HG03521 (cell line): Measurements from ENCODE around the gene PRMT2.

Experiments
- ATAC-seq: cut with Tn5 transposase; IDR thresholded peaks from one replicate; pipeline ENCODE4 v1.9.1; 2021; ENCODE audit warnings: mild to moderate bottlenecking, moderate library complexity; ENCODE audit not compliant: unreplicated experiment

The PRMT2 gene

GRCh38 chr21:46639489-46640386, 4.3 kb downstream of the PRMT2 start:
- no peak for ATAC-seq

GRCh38 chr21:46641656-46642055, 6.2 kb downstream of the PRMT2 start:
- no peak for ATAC-seq

DNA sequence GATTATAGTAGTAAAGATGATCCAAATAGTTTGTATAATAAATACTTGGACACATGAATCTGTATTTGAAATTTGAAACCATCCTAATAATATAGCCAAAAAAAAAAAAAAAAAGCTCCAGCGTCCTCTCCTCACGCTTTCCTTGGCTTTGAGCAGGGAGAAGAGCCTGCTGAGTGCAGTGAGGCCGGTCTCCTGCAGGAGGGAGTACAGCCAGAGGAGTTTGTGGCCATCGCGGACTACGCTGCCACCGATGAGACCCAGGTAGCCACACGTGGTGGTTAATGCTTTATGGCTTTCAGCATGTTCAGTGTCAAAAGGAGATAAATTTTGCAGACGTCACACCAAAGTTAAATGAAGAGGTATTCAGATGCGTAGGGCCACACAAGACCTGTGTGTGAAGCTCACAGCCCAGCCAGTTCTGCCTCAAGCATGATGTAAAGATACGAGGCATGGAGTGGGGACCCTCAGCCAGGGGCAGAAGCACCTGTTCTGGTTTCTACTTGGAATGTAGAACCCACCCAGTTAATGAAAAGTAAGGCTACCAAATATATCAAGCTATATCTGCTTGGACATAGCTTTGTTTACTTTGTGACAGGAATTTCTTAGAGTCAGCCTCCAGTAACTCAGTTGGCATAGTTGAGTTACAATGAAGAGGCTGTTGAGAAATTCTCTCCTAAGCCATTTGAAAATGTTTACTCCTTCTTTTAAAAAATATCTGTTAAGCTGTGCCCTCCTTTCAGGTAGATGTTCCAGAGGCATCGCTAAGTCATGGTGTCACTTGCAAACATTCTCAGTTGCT, 8.1 kb downstream of the PRMT2 start:
- ATAC-seq = no peak

DNA sequence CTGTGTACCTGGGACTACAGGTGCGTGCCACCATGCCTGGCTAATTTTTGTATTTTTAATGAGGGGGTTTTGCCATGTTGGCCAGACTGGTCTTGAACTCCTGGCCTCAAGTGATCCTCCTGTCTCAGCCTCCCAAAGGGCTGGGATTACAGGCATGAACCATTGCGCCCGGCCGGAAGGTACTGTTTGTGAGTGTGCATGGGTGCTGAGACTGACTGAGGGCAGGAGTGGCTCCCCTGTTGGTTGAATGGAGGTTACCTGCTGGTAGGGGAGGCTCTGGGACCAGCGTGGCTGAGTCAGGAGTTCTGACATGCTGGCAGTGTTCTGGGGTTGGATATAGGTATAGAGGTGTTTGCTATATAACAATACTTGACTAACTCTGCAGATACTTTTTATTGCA, 10.4 kb downstream of the PRMT2 start:
- ATAC-seq = no peak

DNA sequence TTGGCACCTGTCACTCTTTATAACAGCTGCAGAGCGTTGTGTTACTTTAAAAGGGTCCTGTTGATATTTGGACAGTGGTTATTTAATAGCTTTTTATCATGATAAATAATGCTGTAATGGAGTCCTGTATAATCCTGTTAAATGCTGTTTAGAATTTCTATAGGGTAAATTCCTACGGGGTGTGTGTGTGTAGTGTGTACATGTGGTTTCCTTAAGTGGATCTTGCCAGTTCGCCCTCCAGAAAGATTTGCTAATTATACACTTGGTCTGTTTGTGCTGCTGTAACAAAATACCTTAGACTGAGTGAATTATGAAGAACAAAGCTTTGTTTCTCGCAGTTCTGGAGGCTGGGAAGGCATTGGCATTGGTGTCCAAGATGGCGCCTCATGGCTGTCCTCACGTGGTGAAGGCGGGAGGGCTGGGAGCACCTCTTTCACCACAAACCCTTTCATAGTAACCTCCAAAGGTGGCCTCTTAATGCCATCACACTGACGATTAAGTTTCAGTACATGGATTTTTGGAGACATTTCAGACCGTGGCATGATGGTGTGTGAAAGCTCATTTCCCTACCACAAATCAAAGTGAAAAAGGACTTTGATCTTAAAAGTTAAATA, 11.2 kb downstream of the PRMT2 start:
- no peak for ATAC-seq

DNA sequence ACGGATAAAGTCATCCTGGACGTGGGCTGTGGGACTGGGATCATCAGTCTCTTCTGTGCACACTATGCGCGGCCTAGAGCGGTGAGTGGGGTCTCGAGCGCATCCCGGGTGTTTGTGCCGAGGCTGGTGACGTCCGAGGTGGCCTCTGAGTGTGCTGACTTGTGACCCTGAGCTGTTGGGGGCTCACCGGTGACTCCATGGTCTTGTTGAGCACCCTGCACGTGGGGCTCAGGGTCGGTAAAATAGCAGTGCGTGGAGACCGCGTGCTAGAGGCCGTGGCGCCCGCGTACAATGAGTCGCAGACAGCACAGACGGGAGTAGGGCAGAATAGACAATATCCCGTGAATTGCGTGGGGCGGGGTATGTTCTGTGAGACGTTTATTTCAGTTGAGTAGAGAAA, 13.1 kb downstream of the PRMT2 start:
- no peak for ATAC-seq

DNA sequence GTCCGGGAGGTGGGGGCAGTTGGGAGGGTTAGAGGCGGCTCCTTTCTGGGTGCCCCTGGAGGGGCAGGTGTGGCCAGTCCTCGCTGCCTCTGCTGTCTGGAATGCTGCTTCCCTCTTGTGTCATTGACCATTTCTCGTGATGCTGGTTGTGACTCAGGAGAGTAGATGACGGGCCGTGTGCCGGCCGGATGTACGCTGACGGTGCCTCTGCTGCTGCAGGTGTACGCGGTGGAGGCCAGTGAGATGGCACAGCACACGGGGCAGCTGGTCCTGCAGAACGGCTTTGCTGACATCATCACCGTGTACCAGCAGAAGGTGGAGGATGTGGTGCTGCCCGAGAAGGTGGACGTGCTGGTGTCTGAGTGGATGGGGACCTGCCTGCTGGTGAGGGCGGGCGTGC, 13.9 kb downstream of the PRMT2 start:
- no peak for ATAC-seq

DNA sequence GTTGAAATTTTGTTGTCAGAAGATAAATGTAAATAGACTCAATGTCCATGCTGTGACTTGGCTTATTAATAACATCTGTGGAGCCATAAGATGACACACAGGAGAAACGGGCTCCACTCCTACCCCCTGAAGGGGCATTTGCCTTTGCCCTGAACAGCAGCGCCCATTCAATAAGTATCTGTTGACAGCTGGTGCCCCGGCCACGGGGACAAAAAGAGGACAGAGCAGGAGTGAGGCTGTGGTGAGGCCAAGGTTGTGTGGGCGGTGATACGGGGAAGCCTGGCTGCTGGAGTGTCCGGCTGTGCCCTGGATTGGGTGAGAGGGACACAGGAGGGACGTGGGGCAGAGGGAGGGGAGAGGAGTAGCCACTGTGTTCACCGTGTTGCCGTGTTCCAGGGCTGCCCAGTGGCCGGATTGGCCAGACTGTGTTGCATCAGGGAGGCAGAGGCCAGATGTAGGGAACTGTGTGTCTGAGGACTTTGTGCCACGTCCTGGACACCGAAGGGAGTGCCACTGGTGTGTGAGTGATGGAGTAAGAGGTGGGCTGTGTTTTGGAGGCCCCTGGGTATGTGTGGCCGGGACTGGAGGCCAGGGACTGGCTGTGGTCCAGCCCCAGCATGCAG, 15.1 kb downstream of the PRMT2 start:
- ATAC-seq = no peak

DNA sequence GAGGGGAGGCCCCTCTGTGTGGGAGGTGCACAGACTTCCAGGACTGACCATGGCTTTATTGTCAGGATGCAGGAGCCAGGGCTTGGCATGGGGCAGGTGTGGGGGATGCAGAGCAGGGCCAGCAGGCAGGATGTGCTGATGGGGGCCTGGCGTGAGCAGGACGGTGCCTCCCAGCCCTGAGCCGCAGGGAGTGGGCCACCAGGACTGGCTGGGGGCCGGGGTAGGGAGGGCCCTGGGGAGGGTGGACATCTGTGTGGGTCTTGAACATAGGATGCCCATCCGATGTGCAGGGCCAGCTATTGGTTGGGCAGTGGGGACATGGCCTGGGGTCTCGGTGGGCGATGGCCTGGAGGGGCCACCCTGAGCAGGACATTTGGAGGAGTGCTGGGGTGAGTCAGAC, 15.6 kb downstream of the PRMT2 start:
- ATAC-seq = no peak

- no peak for ATAC-seq
Observed at GRCh38 chr21:46655230-46655629, 19.8 kb downstream of the PRMT2 start.

- ATAC-seq = no peak
Observed at GRCh38 chr21:46656820-46657219, 21.3 kb downstream of the PRMT2 start.

- ATAC-seq = no peak
Observed at GRCh38 chr21:46660505-46660904, 25.0 kb downstream of the PRMT2 start.

DNA sequence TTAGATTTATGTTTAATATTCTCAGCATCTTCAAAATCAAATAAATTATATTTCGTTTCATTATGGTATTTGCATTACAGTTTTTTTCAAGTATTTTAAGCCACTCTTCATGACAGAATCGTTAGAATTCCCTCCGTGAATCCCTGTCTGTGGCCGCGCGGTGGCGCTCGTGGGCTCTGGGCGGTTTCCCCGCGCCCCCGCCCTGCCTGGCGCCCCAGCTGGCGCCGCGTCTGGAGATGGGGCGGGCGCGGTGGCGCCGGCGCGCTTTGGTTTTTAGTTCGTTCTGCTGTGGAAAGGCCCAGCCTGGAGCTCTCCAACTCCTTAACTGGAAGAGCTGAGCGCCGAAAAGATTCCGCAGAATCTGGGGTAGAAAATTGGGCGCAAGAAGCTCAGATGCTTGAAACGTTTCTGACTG, 25.7 kb downstream of the PRMT2 start:
- ATAC-seq = no peak

DNA sequence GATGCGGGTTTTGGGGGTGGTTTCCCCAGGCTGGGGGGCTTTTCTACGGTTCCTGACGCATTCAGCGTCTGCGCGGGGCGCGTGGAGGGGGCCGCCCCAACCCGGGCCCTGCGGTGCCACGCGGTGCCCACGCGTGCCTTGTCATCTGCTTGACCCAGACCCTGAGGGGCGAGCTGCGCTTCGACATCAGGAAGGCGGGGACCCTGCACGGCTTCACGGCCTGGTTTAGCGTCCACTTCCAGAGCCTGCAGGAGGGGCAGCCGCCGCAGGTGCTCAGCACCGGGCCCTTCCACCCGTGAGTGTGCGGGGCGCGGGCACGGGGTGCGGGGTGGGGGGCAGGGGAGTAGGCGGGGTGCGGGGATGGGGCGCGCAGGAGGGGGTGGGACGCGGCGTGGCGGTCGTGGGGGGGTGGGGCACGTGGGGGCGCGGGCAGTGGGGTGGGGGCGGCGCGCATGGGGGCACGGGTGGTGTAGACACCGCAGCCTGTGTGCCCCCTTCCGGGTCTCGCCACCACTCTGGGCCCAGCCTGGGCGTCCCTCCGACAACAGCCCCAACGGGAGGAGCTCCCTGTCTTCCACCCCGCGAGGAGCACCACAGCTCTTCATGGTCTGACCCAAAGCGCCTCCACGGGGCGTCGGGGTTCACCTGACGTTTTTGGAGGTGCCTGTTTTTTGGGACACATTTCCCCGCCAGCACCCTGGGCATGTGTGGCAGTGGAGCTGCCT, 26.3 kb downstream of the PRMT2 start:
- no peak for ATAC-seq

DNA sequence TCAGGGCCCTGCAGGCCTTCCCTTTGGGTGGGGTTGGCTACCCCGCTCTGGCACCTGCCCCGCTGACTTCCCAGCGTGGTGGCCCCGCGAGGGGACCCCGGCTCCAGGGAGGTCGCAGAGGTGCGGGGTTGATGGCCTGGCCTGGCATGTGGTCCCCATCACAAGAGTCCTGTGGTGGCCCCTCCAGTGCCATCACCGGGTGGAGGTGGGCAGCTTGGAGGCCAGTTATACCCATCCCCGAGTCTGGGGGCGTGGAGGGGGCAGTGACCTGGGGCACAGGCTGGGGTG, 26.8 kb downstream of the PRMT2 start:
- no peak for ATAC-seq

DNA sequence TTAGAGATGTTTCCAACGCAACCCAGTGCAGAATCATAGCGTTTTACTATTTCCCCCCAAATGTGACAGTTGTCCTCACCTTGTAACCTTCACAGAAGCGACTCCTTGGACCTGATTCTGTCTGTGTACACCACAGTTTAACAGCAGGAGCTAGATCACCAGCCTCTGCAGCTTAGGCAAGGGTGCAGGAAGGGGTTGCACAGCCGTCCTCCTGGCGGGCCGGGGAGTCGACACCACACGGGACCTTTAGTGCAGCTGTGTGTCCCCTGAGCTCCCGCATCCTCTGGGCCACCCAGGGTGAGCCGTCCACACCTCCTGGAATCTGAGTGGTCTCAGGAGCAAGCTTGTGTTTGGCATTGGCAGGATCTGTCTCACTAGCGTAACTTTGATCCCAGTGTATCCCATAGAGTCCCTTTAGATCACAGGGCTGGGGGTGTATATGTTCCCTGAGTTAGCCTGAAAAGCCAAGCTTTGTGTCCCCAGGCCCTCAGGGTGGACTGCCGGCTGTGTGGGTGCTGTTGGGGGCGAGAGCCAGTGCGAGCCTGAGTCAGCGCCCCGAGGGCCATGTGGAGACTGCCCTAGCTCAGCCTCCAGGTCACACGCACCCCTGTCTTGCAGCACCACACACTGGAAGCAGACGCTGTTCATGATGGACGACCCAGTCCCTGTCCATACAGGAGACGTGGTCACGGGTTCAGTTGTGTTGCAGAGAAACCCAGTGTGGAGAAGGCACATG, 27.5 kb downstream of the PRMT2 start:
- no peak for ATAC-seq

GRCh38 chr21:46663754-46664153, 28.3 kb downstream of the PRMT2 start:
- no peak for ATAC-seq

- ATAC-seq = no peak
Observed at GRCh38 chr21:46664316-46664995, 29.0 kb downstream of the PRMT2 start.

GRCh38 chr21:46665566-46665965, 30.1 kb downstream of the PRMT2 start:
- ATAC-seq = no peak
